Muscle of leg (tissue), 11 donors: Measurements from ENCODE around the gene FBXW4. TPM values are rescaled to one million over a fixed set of nuclear protein-coding genes. Genes with fewer than 3 reads are reported as not detected.

Source experiments
- DNase-seq: peaks from one replicate; pipeline ENCODE4 v3.0.0; 2013
- H3K27ac ChIP-seq: one replicate; pipeline ENCODE4 v1.5.1; 2013; ENCODE audit warnings: mild to moderate bottlenecking, low read length, control low read depth
- H3K27me3 ChIP-seq: one replicate; pipeline ENCODE4 v1.6.1; 2013; ENCODE audit warnings: low read length; ENCODE audit not compliant: control insufficient read depth, insufficient read depth
- H3K36me3 ChIP-seq: one replicate; pipeline ENCODE4 v1.6.1; 2013; ENCODE audit warnings: low read length; ENCODE audit not compliant: control insufficient read depth, insufficient read depth
- H3K4me1 ChIP-seq: one replicate; pipeline ENCODE4 v1.6.1; 2013; ENCODE audit warnings: low read length; ENCODE audit not compliant: control insufficient read depth, insufficient read depth
- H3K4me3 ChIP-seq: one replicate; pipeline ENCODE4 v1.5.1; 2013; ENCODE audit warnings: low read length, control low read depth
- H3K9me3 ChIP-seq: replicated peaks from 2 replicates; pipeline ENCODE4 v1.6.1; 2013; ENCODE audit warnings: low read depth, low read length; ENCODE audit not compliant: control insufficient read depth
- WGBS: methylation state at CpG from one replicate; pipeline ENCODE4 v1.1.5; 2013; ENCODE audit warnings: missing lambda C conversion rate; ENCODE audit not compliant: insufficient coverage; 5-methylcytosine and 5-hydroxymethylcytosine counted together
- polyA plus RNA-seq, 8 donors: library from polyadenylated mRNA; unstranded; fragments of 120-200 nt; gene quantifications; one replicate each; pipeline versions ENCODE4 v1.2.1 to v1.2.3, GENCODE V29; 2013; ENCODE audit warnings: inconsistent platforms in 1 of 8, low replicate concordance in 1 of 8; ENCODE audit not compliant: insufficient read length in 8 of 8, insufficient read depth in 1 of 8
- total RNA-seq: library from RNA; stranded (reverse); fragments of 120-200 nt; gene quantifications from one replicate; pipeline ENCODE4 v1.2.4, GENCODE V29; 2013

FBXW4 gene
- total and polyA plus RNA-seq, 9 donors, result 38.0 to 51.5 (median 44.1) TPM

DNA sequence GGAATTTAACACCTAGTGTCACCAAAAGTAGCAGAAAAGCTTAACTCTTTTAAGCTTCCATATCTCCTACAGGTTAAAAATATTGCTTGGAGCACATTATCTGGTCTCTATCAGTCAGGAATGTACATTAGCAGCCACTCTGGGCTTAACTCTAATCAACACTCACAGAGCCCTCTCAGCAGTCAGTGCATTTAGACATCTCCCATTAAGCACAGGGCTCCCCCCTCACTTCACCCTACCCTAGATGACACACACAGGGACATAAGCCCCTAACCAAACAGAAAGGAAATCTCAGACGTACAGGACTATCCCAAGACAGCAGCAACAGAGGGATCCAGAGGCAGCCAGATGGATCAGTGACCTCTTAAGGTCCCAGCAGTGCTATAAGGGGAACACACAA lies 26.4 kb downstream of the FBXW4 start:
- Histone ChIP-seq H3K36me3 (peaks cover 71% of the 10 kb centered on the region), H3K9me3 (no peaks in the 10 kb centered on the region), H3K27me3 (no peaks in the 10 kb centered on the region), H3K4me3 (no peak overlapping the region), H3K4me1 (peaks cover 6% of the 10 kb centered on the region), H3K27ac (no peak overlapping the region)
- no peak for DNase-seq
- 50% methylated on average over 1 of the region's 1 CpG for WGBS

DNA sequence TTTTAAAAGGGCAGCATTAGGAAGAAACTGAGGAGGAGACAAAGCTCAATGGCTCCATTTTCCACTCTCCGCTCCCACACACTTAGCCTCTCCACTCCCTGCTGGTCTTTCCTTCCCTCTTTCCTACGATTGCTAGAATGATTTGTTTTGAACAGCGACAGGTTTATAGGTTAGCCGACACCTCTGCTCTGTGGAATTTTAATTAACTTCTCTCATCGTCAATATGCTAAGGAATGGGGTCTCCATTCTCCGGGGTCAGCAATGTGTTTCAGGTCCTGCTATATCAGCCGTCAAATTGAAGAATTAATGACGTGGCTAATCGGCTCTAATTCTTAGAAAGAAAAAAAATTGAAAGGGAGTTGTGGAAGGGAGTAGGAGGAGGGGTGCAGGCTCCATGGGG lies 28.9 kb downstream of the FBXW4 start:
- H3K4me1 ChIP-seq, result no peaks in the 10 kb centered on the region
- H3K4me3 ChIP-seq, result no peak overlapping the region
- peaks cover 74% of the 10 kb centered on the region for H3K36me3 ChIP-seq
- DNase-seq, result no peak
- no peaks in the 10 kb centered on the region for H3K27me3 ChIP-seq
- H3K27ac ChIP-seq, result no peak overlapping the region
- WGBS, result 40% methylated on average over 8 of the region's 9 CpGs
- no peaks in the 10 kb centered on the region for H3K9me3 ChIP-seq

DNA sequence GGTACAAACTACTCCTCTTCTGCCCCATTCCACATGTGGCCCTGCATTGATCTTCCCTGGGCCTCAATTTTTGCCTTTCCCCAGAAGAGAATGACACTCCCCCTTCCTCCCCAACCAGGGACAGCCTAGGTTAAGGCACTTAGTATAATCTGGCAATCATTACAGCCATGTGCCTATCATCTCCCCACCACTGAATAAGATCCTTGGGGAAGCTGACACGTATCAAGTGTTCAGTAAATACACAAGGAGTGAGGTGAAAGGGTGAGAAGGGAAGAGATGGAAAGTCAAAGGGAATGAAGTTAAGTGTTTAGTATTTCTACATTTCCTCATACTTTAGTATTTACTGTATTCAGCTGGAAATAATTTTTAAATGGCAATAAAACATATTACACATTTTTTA lies 31.9 kb downstream of the FBXW4 start:
- WGBS, result no CpG with 5 or more reads among the region's 1 CpG
- H3K4me3 ChIP-seq, result no peak overlapping the region
- H3K36me3 ChIP-seq, result peaks cover 73% of the 10 kb centered on the region
- no peaks in the 10 kb centered on the region for H3K4me1 ChIP-seq
- DNase-seq, result no peak
- no peak overlapping the region for H3K27ac ChIP-seq
- H3K9me3 ChIP-seq, result no peaks in the 10 kb centered on the region
- no peaks in the 10 kb centered on the region for H3K27me3 ChIP-seq

DNA sequence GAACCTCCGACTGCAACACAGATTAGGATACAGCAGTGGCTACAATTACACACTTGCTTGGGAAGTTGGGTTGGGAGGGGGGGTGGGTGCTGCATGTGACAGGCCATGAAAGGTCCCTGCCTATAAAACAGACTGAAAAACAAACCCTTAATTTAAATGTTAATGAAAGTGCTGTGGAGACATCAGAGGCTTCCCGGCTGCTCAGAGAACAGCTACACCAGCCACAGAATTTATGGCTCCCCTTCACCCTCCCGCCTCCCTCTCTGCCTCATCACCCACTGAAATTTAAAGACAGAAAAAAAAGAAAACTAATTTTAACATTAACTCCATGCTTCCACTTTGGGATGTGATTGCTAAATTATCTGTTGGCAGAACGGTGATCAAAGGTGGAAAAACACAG lies 34.7 kb downstream of the FBXW4 start:
- no peak overlapping the region for H3K4me3 ChIP-seq
- DNase-seq, result no peak
- no peak overlapping the region for H3K27ac ChIP-seq
- peaks cover 78% of the 10 kb centered on the region for H3K36me3 ChIP-seq
- H3K4me1 ChIP-seq, result no peaks in the 10 kb centered on the region
- H3K27me3 ChIP-seq, result no peaks in the 10 kb centered on the region
- WGBS, result no CpG with 5 or more reads among the region's 4 CpGs
- no peaks in the 10 kb centered on the region for H3K9me3 ChIP-seq

DNA sequence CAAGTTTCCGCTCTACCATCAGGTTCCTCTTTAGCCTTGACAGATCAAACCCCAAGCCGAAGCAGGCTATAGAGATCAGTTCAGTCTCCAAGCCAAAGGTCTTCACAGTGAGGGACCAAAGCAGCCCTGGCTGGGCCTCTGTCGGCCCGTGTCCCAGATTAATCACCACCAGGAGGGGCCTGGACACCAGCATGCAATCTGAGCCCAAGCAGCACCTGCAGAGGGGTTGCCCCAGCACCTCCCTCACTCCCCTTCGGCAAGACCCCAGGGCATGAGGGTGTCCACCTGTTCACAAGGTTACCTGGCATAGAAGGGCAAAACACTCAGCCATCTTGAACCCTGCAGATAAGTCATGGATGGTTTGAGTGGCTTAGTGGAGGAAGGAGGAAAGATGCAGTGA lies 36.0 kb downstream of the FBXW4 start:
- WGBS, result 89% methylated on average over 2 of the region's 5 CpGs
- Histone ChIP-seq H3K4me3 (no peak overlapping the region), H3K27ac (no peak overlapping the region), H3K27me3 (no peaks in the 10 kb centered on the region), H3K36me3 (peaks cover 73% of the 10 kb centered on the region), H3K9me3 (no peaks in the 10 kb centered on the region), H3K4me1 (no peaks in the 10 kb centered on the region)
- DNase-seq, result no peak

DNA sequence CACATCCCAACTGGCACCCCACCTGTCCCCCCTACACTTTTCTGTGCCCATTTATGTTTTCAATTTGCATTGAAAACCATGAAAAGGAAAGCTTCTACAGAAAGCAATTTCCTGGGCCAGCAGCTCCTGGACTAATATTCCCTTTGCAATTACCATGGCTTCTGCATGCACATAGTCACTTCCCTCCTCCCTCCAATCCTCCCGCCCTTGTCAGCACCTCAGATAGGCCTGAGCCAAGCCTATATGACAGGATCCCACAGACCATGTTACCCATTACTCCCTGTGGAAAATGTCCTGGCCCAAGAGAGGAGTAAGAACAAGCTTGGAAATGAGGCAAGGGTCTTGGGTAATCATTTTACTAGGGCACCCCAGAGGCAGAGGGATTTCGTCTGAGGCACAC lies 38.1 kb downstream of the FBXW4 start:
- H3K4me1 ChIP-seq, result no peaks in the 10 kb centered on the region
- WGBS, result 83% methylated on average over 1 of the region's 2 CpGs
- no peaks in the 10 kb centered on the region for H3K27me3 ChIP-seq
- H3K27ac ChIP-seq, result no peak overlapping the region
- H3K36me3 ChIP-seq, result peaks cover 61% of the 10 kb centered on the region
- H3K9me3 ChIP-seq, result no peaks in the 10 kb centered on the region
- DNase-seq, result no peak
- H3K4me3 ChIP-seq, result no peak overlapping the region

DNA sequence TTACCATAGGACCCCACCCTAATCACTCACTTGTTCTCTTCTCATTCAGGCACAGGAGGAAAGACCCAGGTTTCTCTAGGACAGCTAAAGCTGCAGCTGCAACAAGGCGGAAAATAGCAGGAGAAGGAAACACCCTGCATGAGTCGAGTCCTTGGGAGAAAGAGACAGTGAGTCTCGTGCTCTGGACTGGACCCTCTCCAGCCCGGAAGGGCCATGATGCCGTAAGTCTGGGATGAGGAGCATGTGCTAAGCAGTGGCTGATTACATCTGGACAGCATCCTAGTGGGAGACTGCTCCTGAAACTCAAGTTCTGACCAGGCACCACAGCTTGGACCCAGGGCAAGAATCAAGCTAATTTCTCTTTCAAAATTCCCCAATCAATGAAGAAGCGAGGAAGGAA lies 39.4 kb downstream of the FBXW4 start:
- H3K27me3 ChIP-seq, result no peaks in the 10 kb centered on the region
- no peaks in the 10 kb centered on the region for H3K4me1 ChIP-seq
- DNase-seq, result peak; percentile 24
- 58% methylated on average over 6 of the region's 6 CpGs for WGBS
- H3K36me3 ChIP-seq, result peaks cover 62% of the 10 kb centered on the region
- H3K9me3 ChIP-seq, result no peaks in the 10 kb centered on the region
- no peak overlapping the region for H3K27ac ChIP-seq
- H3K4me3 ChIP-seq, result no peak overlapping the region

DNA sequence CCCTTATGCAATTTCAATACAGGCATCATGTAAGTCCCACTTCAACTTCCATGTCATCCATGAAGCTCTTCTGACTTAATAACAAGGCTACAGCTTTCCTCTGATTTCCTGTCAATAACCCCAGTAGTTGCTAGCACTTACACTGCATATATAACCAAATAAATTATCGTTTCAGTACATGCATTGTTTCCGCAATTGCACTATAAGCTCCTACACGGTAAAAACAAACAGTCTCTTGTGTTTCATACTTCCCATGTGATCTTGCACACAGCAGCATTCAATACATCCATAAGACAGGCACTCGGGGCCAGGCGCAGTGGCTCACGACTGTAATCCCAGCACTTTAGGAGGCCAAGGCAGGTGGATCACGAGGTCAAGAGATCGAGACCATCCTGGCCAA lies 41.4 kb downstream of the FBXW4 start:
- WGBS, result 89% methylated on average over 6 of the region's 8 CpGs

DNA sequence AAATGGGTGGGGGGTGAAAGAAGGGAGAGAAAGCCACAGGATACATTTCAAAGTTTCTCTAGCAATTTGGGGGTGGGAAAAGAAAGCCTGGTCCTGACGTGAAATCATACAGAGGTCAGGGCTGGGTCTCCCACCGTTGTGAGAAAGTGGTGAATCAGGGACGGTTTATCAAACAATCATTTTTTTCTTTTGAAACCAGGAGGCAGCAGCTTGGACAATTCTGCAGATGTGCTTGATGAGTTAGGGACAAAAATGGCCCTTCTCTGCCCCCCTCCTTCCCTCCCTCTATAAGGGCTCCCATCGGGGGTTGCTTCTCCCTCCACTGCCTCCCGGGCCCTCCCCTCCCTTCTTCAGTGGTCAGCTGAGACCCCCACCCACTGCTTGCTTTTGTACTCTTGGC lies 43.6 kb downstream of the FBXW4 start:
- 47% methylated on average over 3 of the region's 5 CpGs for WGBS
- H3K9me3 ChIP-seq, result no peaks in the 10 kb centered on the region
- peaks cover 1% of the 10 kb centered on the region for H3K4me1 ChIP-seq
- H3K36me3 ChIP-seq, result peaks cover 62% of the 10 kb centered on the region
- H3K4me3 ChIP-seq, result no peak overlapping the region
- no peak for DNase-seq
- H3K27ac ChIP-seq, result no peak overlapping the region
- no peaks in the 10 kb centered on the region for H3K27me3 ChIP-seq

More for the DNA sequence above, 41.4 kb downstream of the FBXW4 start:
- no peaks in the 10 kb centered on the region for H3K9me3 ChIP-seq
- H3K4me1 ChIP-seq, result no peaks in the 10 kb centered on the region
- no peak overlapping the region for H3K4me3 ChIP-seq
- H3K36me3 ChIP-seq, result peaks cover 65% of the 10 kb centered on the region
- no peaks in the 10 kb centered on the region for H3K27me3 ChIP-seq
- no peak for DNase-seq
- no peak overlapping the region for H3K27ac ChIP-seq

DNA sequence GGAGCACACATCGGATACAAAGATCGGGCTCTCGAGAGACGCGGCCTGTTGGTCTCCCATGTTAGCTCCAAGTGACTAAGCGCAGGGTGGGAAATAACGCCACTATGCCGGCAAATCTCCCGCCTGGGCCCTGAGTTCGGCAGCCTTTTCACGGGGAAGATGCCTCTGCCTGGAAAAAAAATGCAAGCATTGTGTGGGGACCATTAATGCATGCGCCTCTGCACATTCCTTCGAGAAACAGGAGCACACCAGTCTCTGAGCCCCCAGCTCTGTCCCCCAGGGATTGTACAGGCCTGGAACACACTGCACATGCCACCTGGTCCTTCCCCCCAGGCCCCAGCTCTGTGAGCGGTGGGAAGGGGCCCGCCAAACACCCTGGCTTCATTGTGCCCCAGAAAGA lies 44.1 kb downstream of the FBXW4 start:
- H3K4me1 ChIP-seq, result peaks cover 6% of the 10 kb centered on the region
- H3K9me3 ChIP-seq, result no peaks in the 10 kb centered on the region
- H3K27ac ChIP-seq, result no peak overlapping the region
- H3K36me3 ChIP-seq, result peaks cover 60% of the 10 kb centered on the region
- no peak overlapping the region for H3K4me3 ChIP-seq
- H3K27me3 ChIP-seq, result no peaks in the 10 kb centered on the region
- DNase-seq, result no peak
- WGBS, result 64% methylated on average over 14 of the region's 15 CpGs

DNA sequence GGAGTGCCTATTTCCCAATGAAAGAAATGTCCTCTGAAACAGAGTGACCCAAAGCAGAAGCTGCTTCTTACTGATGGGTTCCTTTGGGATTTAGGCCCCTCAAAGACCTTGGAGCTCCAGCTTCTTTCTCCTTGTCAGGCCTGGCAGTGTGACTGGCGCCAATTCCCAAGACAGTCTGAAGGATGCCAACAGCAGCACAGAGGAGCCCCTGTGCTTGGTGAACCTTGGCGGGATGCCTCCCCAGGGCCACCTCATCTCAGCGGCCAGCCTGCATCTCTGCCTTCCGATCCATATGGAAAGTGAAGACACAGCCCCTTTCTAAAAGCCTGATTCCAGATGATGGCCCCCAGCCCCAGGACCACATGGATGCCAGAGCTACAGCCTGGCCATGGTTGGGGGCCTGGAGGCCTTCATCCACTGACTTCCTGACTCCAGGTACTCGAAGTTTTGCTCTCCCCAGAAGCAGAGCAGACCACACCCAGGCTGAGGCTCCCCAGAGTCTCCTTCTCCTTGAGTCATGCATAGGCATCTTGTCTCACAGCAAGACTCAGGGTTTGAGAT lies 45.4 kb downstream of the FBXW4 start:
- H3K4me1 ChIP-seq, result peaks cover 8% of the 10 kb centered on the region
- no peak overlapping the region for H3K4me3 ChIP-seq
- H3K27me3 ChIP-seq, result no peaks in the 10 kb centered on the region
- H3K36me3 ChIP-seq, result peaks cover 57% of the 10 kb centered on the region
- H3K9me3 ChIP-seq, result no peaks in the 10 kb centered on the region
- no peak for DNase-seq
- H3K27ac ChIP-seq, result no peak overlapping the region
- 92% methylated on average over 4 of the region's 5 CpGs for WGBS
